Breast epithelium (tissue), 4 donors: ENCODE data around the gene EXO5. TPM values are rescaled to one million over a fixed set of nuclear protein-coding genes. Genes with fewer than 3 reads are reported as not detected.

Source experiments
- DNase-seq, 2 donors: peaks; one replicate each; pipeline ENCODE4 v3.0.0-alpha.2; 2019; ENCODE audit warnings: low spot score in 2 of 2
- H3K27ac ChIP-seq, 2 donors: fragments of 200-600 bp; sonication (generic) in 1 of 2; one replicate each; pipeline ENCODE4 v1.5.1; 2016 to 2019; ENCODE audit warnings: mild to moderate bottlenecking in 1 of 2
- H3K27me3 ChIP-seq, 2 donors: fragments of 200-600 bp; sonication (generic) in 1 of 2; one replicate each; pipeline versions ENCODE4 v1.5.1 to v1.6.0; 2017 to 2019; ENCODE audit warnings: control low read depth in 1 of 2, mild to moderate bottlenecking in 1 of 2
- H3K36me3 ChIP-seq: fragments of 200-600 bp; one replicate; pipeline ENCODE4 v1.5.1; 2019
- H3K4me1 ChIP-seq, 2 donors: fragments of 200-600 bp; sonication (generic); one replicate each; pipeline ENCODE4 v1.5.1; 2016 to 2019; ENCODE audit warnings: control low read depth in 1 of 2
- H3K4me3 ChIP-seq, 3 donors: fragments of 200-600 bp; sonication (generic); 1 replicate in 2 of 3; 2 replicates in 1 of 3; pipeline ENCODE4 v1.5.1; 2016 to 2019; ENCODE audit warnings: mild to moderate bottlenecking in 3 of 3, moderate library complexity in 2 of 3
- H3K9me3 ChIP-seq, 2 donors: fragments of 200-600 bp; sonication (generic) in 1 of 2; one replicate each; pipeline ENCODE4 v1.5.1; 2016 to 2019; ENCODE audit warnings: control low read depth in 1 of 2
- POLR2A ChIP-seq: fragments of 450-650 bp; IDR thresholded peaks from one replicate; pipeline ENCODE4 v1.6.1; 2016; ENCODE audit warnings: antibody characterized with exemption, mild to moderate bottlenecking, moderate library complexity
- POLR2AphosphoS5 ChIP-seq, 3 donors: sonication (generic); formaldehyde crosslinking; IDR thresholded peaks; one replicate each; pipeline ENCODE4 v1.6.1; 2017; ENCODE audit warnings: antibody characterized with exemption in 3 of 3
- intact Hi-C: fragments of 100-400 bp; cut with DNase I; formaldehyde crosslinking; loops from one replicate; pipeline ENCODE4 v1.15.1; 2023; ENCODE audit warnings: low total_unique reads
- total RNA-seq, 3 donors: library from RNA; depleted of rRNA; stranded (reverse); fragments of >200 nt; gene quantifications; one replicate each; pipeline ENCODE4 v1.1.0, GENCODE V29; 2016
- TF ChIP-seq, protein P1 (sequence below), 3 donors: fragments of 450-650 bp; IDR thresholded peaks; one replicate each; pipeline ENCODE4 v1.5.1; 2016 to 2017; ENCODE audit warnings: antibody characterized with exemption in 3 of 3, mild to moderate bottlenecking in 3 of 3, moderate library complexity in 3 of 3

The EXO5 gene
- total RNA-seq, 3 donors from 2014 or later: 5.6 to 16.7 (median 11.5) TPM

DNA sequence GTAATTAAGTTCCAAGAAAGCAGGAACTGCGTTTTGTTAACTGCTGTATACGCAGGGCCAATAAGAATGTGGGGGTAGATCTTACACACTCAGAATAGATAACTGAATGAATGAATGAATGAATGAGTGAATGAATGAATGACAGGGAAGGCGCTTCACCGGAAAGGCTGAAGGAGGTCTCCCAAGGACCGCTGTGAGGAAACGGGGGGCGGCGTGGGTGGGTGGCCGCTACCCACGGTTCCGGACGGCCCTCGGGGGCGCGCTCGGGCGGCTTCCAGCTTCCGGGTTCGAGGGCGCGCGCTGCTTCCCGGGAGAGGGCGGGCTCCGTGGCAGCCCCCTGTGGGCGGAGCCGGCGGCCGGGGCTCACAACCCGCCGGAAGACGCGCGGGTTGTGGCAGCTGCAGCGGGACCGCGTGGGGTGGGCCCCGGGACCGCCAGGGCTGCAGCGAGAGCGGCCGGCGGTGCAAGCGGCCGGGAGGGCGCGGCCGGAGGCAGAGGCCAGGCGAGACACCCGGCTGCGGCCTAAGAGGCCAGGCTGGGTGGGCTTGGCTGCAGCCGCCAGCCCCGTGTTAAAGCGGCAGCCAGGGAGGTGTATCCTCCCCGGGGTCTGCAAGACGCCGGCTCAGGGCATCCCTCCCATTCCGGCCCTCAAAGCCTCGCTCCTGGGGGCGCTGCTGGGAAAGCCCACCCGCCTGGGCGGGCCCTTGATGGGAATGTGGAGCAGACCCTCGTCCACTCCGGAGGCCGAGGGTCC, 31.5 kb upstream of the EXO5 start, which contains the start of gene ZFP69:
ZFP69 (plus strand) TSS at position 367 of the 754 bp plus-strand sequence. CDS start 2,072 bp downstream, outside the sequence.
- H3K27ac ChIP-seq: peak within 1 kb of the TSS; percentile 2 to 19
- H3K4me1 ChIP-seq: peaks cover 0 to 3% of the 10 kb centered on the region in 2 donors
- H3K4me3 ChIP-seq: peak within 1 kb of the TSS; percentile 76 to 87 (median 79)
- DNase-seq: peak in 1 of 2 donors; percentile 24
- H3K27me3 ChIP-seq: no peaks in the 10 kb centered on the region
- no peaks in the 10 kb centered on the region for H3K36me3 ChIP-seq
- intact Hi-C loops: no loop called here
- TF ChIP-seq POLR2AphosphoS5 (IDR thresholded peaks at IDR 0.05) (peak in 1 of 3 donors; percentile 14), POLR2A (no peak)
- TF ChIP-seq, protein P1, sequence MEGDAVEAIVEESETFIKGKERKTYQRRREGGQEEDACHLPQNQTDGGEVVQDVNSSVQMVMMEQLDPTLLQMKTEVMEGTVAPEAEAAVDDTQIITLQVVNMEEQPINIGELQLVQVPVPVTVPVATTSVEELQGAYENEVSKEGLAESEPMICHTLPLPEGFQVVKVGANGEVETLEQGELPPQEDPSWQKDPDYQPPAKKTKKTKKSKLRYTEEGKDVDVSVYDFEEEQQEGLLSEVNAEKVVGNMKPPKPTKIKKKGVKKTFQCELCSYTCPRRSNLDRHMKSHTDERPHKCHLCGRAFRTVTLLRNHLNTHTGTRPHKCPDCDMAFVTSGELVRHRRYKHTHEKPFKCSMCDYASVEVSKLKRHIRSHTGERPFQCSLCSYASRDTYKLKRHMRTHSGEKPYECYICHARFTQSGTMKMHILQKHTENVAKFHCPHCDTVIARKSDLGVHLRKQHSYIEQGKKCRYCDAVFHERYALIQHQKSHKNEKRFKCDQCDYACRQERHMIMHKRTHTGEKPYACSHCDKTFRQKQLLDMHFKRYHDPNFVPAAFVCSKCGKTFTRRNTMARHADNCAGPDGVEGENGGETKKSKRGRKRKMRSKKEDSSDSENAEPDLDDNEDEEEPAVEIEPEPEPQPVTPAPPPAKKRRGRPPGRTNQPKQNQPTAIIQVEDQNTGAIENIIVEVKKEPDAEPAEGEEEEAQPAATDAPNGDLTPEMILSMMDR (IDR thresholded peaks at IDR 0.05): no peak
- peaks cover 12 to 28% of the 10 kb centered on the region in 2 donors for H3K9me3 ChIP-seq

DNA sequence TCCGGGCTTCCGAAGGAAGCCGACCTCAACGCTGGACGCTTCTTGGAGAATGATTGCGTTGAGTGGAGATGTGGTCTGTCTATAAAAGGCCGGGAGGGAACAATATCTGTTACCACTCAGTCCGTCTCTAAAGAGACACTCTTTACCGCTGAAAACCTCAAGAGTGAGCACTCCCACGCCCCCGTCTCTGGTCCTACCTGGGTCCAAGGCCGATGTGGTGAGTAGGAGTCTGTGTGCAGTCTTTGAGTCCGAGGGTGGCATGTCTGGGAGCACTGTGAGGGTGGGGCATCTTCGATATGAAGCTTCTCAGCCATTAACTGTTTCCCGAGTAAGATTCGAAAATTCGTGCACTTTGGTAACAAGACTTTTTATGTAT, 30.9 kb upstream of the EXO5 start:
- Histone ChIP-seq H3K4me3 (peak overlapping the region; percentile 76 to 87 (median 79)), H3K36me3 (no peaks in the 10 kb centered on the region), H3K9me3 (peaks cover 12 to 32% of the 10 kb centered on the region in 2 donors), H3K27ac (peak overlapping the region in 1 of 2 donors; percentile 19), H3K27me3 (no peaks in the 10 kb centered on the region), H3K4me1 (peaks cover 0 to 3% of the 10 kb centered on the region in 2 donors)
- DNase-seq: no peak
- no peak for TF ChIP-seq POLR2A
- TF ChIP-seq, protein P1 (IDR thresholded peaks at IDR 0.05): no peak
- no peak for TF ChIP-seq POLR2AphosphoS5 (IDR thresholded peaks at IDR 0.05)
- intact Hi-C loops: no loop called here

DNA sequence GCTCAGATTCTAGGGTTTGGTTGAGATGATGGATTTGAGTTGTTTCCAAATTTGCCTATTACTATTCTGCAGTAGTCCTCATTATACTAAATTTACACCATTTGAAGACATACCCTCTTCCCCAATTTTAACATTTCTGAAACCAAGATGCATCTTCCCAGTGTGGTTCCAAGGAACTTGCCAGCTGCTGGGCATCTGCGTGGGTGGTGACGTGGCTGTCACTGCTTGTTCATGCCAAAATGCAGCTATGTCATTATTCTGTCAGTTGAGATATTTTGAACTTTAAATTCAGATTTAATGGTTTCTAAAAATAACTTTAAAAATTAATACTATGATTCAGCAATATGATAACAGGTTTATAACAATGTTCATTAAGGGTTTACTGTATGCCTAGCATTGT, 30.3 kb upstream of the EXO5 start:
- H3K36me3 ChIP-seq: no peaks in the 10 kb centered on the region
- no peak overlapping the region for H3K27ac ChIP-seq
- H3K4me3 ChIP-seq: peak overlapping the region; percentile 76 to 87 (median 79)
- no peak for TF ChIP-seq POLR2A
- TF ChIP-seq POLR2AphosphoS5 (IDR thresholded peaks at IDR 0.05): no peak
- TF ChIP-seq, protein P1 (IDR thresholded peaks at IDR 0.05): no peak
- intact Hi-C loops: no loop called here
- H3K4me1 ChIP-seq: peaks cover 0 to 3% of the 10 kb centered on the region in 2 donors
- no peak for DNase-seq
- no peaks in the 10 kb centered on the region for H3K27me3 ChIP-seq
- peaks cover 12 to 29% of the 10 kb centered on the region in 2 donors for H3K9me3 ChIP-seq

DNA sequence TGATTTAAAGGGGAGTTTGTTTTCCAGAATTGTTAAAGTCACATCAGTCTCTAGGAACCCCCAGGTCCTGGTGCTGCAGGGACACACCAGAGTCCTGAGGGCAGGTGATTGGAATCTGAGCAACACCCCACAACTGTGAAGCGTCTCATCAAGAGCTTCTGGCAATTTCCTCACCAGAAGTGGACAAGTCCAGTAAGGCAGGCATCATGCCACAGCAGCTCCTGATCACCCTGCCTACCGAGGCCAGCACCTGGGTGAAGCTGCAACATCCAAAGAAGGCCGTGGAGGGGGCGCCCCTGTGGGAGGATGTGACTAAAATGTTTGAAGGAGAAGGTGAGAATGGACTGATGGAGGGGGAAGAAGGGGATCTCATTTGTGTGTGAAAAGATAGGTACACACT, 29.4 kb upstream of the EXO5 start:
- peaks cover 0 to 3% of the 10 kb centered on the region in 2 donors for H3K4me1 ChIP-seq
- no peak for DNase-seq

More for the DNA sequence above, 29.4 kb upstream of the EXO5 start:
- H3K4me3 ChIP-seq: no peak overlapping the region
- intact Hi-C loops: no loop called here
- no peaks in the 10 kb centered on the region for H3K36me3 ChIP-seq
- no peaks in the 10 kb centered on the region for H3K27me3 ChIP-seq
- TF ChIP-seq, protein P1 (IDR thresholded peaks at IDR 0.05): no peak
- TF ChIP-seq POLR2A: no peak
- TF ChIP-seq POLR2AphosphoS5 (IDR thresholded peaks at IDR 0.05): no peak
- H3K27ac ChIP-seq: no peak overlapping the region
- peaks cover 17 to 27% of the 10 kb centered on the region in 2 donors for H3K9me3 ChIP-seq
